ENCODE results near the gene AMER3. TPM values are rescaled to one million over a fixed set of nuclear protein-coding genes. Genes with fewer than 3 reads are reported as not detected.

AMER3 gene
- total RNA-seq, 1 experiment from 2014 or later: not detected

Other genes with a start within 250 kb of the AMER3 start
- gene POTEI, start 246.2 kb upstream of the AMER3 start, total RNA-seq (2014; rRNA removed; shearing (Covaris generic)): 0.10 and 0.31 TPM in 2 replicates
- not detected in 2 replicates for gene CFC1B, start 234.3 kb upstream of the AMER3 start, total RNA-seq (2014; rRNA removed; shearing (Covaris generic))
- 0.39 TPM in 1 of 2 replicates, not detected in the other for gene CFC1, start 156.0 kb upstream of the AMER3 start, total RNA-seq (2014; rRNA removed; shearing (Covaris generic))
- gene POTEJ, start 144.1 kb upstream of the AMER3 start, total RNA-seq (2014; rRNA removed; shearing (Covaris generic)): not detected in 2 replicates
- not detected in 2 replicates for gene GPR148, start 26.5 kb upstream of the AMER3 start, total RNA-seq (2014; rRNA removed; shearing (Covaris generic))
- gene ARHGEF4, start 81.4 kb downstream of the AMER3 start, total RNA-seq (2014; rRNA removed; shearing (Covaris generic)): 1.2 and 1.4 TPM in 2 replicates

Data from H4 (cell line).